ENCODE data around the gene IKZF3. TPM values are rescaled to one million over a fixed set of nuclear protein-coding genes. Genes with fewer than 3 reads are reported as not detected.
"Not testable (repeated sequence)": the region's sequence is repeated elsewhere in the genome, so short reads cannot be mapped to it uniquely, and the experiment has no call there.

IKZF3 gene
- total RNA-seq, 6 experiments from 2014 or later: 0.22 to 1.9 (median 0.92) TPM

- no peaks in the 10 kb centered on the region for H3K9me3 ChIP-seq
- intact Hi-C loops (cut with DNase I): loop anchor here in 1 of 2 donors (10.0 kb wide), 1 partner anchor 55 kb away; no protein-coding TSS in a partner anchor
- ATAC-seq (no peak), DNase-seq (no peak)
- no peaks in the 10 kb centered on the region for H3K36me3 ChIP-seq
- no peak overlapping the region for H3K27ac ChIP-seq
- H3K27me3 ChIP-seq: no peaks in the 10 kb centered on the region
- TF ChIP-seq CTCF (IDR thresholded peaks at IDR 0.05) (no peak), POLR2A (IDR thresholded peaks at IDR 0.05) (no peak)
- WGBS (ENCODE audit: insufficient coverage, low coverage, low lambda C conversion rate, missing lambda C conversion rate): 64% methylated on average over 8 of the region's 8 CpGs
- no peaks in the 10 kb centered on the region for H3K4me1 ChIP-seq
- H3K4me3 ChIP-seq: no peak overlapping the region
These were observed 94.0 kb downstream of the IKZF3 start for GRCh38 chr17:39769974-39770587.

DNA sequence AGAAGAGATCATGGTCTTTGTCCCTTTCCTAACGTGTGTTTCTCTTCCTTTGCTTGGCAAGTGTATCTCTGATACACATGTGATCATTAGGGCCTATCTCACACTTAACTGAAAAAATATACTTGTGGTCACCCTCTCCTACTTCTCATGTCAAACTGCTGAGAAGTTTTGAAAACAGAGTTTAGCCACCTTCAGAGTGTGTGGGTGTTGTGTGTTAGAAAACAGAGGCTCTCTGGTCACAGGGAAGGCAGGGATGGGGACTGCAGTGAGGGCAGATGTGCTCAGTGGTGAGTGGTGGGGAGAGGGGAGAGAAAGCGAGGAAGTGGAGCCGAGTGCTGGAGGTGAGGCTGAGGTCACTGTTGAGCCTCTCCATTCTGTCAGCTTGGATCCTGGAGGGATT, 97.0 kb downstream of the IKZF3 start:
- Histone ChIP-seq H3K4me3 (no peak overlapping the region), H3K4me1 (no peaks in the 10 kb centered on the region), H3K27me3 (no peaks in the 10 kb centered on the region), H3K9me3 (no peaks in the 10 kb centered on the region), H3K27ac (no peak overlapping the region), H3K36me3 (no peaks in the 10 kb centered on the region)
- peak in 2 of 4 donors; percentile 23 to 28 for ATAC-seq
- no peak for DNase-seq
- intact Hi-C loops (cut with DNase I): loop anchor here in 1 of 2 donors (10.0 kb wide), 1 partner anchor 58 kb away; no protein-coding TSS in a partner anchor
- TF ChIP-seq POLR2A (IDR thresholded peaks at IDR 0.05) (no peak), CTCF (IDR thresholded peaks at IDR 0.05) (no peak)
- WGBS (ENCODE audit: insufficient coverage, low coverage, low lambda C conversion rate, missing lambda C conversion rate): 26% methylated on average over 2 of the region's 3 CpGs

GRCh38 chr17:39765766-39766165, 98.3 kb downstream of the IKZF3 start:
- DNase-seq (no peak), ATAC-seq (no peak)
- Histone ChIP-seq H3K4me3 (no peak overlapping the region), H3K4me1 (no peaks in the 10 kb centered on the region), H3K27me3 (no peaks in the 10 kb centered on the region), H3K36me3 (no peaks in the 10 kb centered on the region), H3K9me3 (no peaks in the 10 kb centered on the region), H3K27ac (no peak overlapping the region)
- 80% methylated on average over 1 of the region's 18 CpGs for WGBS (ENCODE audit: insufficient coverage, low coverage, low lambda C conversion rate, missing lambda C conversion rate)
- intact Hi-C loops (cut with DNase I): loop anchor here in 1 of 2 donors (10.0 kb wide), 1 partner anchor 59 kb away; no protein-coding TSS in a partner anchor
- TF ChIP-seq CTCF (IDR thresholded peaks at IDR 0.05) (no peak), POLR2A (IDR thresholded peaks at IDR 0.05) (no peak)

GRCh38 chr17:39765175-39765574, 98.9 kb downstream of the IKZF3 start:
- 45% methylated on average over 3 of the region's 3 CpGs for WGBS (ENCODE audit: insufficient coverage, low coverage, low lambda C conversion rate, missing lambda C conversion rate)
- H3K27me3 ChIP-seq: no peaks in the 10 kb centered on the region
- no peaks in the 10 kb centered on the region for H3K36me3 ChIP-seq
- H3K9me3 ChIP-seq: no peaks in the 10 kb centered on the region
- no peaks in the 10 kb centered on the region for H3K4me1 ChIP-seq
- ATAC-seq: no peak
- no peak for TF ChIP-seq POLR2A (IDR thresholded peaks at IDR 0.05)
- no peak for TF ChIP-seq CTCF (IDR thresholded peaks at IDR 0.05)
- no peak overlapping the region for H3K27ac ChIP-seq
- intact Hi-C loops (cut with DNase I): loop anchor here in 1 of 2 donors (10.0 kb wide), 1 partner anchor 60 kb away; no protein-coding TSS in a partner anchor
- no peak overlapping the region for H3K4me3 ChIP-seq
- DNase-seq: no peak

- 32% methylated on average over 2 of the region's 3 CpGs for WGBS (ENCODE audit: insufficient coverage, low coverage, low lambda C conversion rate, missing lambda C conversion rate)
- H3K27me3 ChIP-seq, H3K4me1 ChIP-seq, ATAC-seq, H3K27ac ChIP-seq, H3K4me3 ChIP-seq, H3K36me3 ChIP-seq, H3K9me3 ChIP-seq, DNase-seq: not testable (repeated sequence)
- intact Hi-C loops (cut with DNase I): loop anchor here in 1 of 2 donors (10.0 kb wide), 1 partner anchor 61 kb away; no protein-coding TSS in a partner anchor
These were observed 99.9 kb downstream of the IKZF3 start for GRCh38 chr17:39764171-39764570.

All from right lobe of liver (tissue), 6 donors.